HepG2 (cell line): Measurements from ENCODE around the gene ATOH7. TPM values are rescaled to one million over a fixed set of nuclear protein-coding genes. Genes with fewer than 3 reads are reported as not detected.

Experiments used
- CCAR2 ChIP-seq: fragments of 200-400 bp; formaldehyde crosslinking; optimal IDR thresholded peaks from 2 replicates; pipeline ENCODE3; 2018; ENCODE audit warnings: low read depth, mild to moderate bottlenecking, low read length, moderate library complexity
- ERF ChIP-seq: IDR thresholded peaks from 2 replicates; pipeline ENCODE4 v1.6.1; 2018; ENCODE audit warnings: missing biosample characterization, missing genetic modification reagents
- ZNF326 ChIP-seq: sonication (generic); formaldehyde crosslinking; IDR thresholded peaks from 2 replicates; pipeline ENCODE4 v1.4.0; 2020; ENCODE audit warnings: missing genetic modification reagents, borderline replicate concordance
- ZNF407 ChIP-seq: sonication (generic); formaldehyde crosslinking; IDR thresholded peaks from one replicate; pipeline ENCODE4 v1.5.1; 2020; ENCODE audit warnings: mild to moderate bottlenecking, missing genetic modification reagents; ENCODE audit errors: not compliant biosample characterization
- polyA plus RNA-seq, 8 experiments: library from polyadenylated mRNA; depleted of rRNA in 3 of 8; stranded (reverse) in 7 of 8; unstranded in 1 of 8; fragments of >200 nt; fragmentation: Illumina TruSeq in 4 of 8; extraction: Trizol in 4 of 8; gene quantifications; 2 replicates each; pipeline versions ENCODE4 v1.2.1 to v1.2.3, GENCODE V29; 2011 to 2016; ENCODE audit warnings: low read depth in 4 of 8, missing spikeins in 1 of 8, mixed read lengths in 1 of 8; ENCODE audit not compliant: insufficient read depth in 1 of 8
- total RNA-seq, 5 experiments: library from RNA; depleted of rRNA; stranded (reverse); fragments of >200 nt; fragmentation: Illumina TruSeq; extraction: Trizol; gene quantifications; 2 replicates each; pipeline ENCODE4 v1.2.3, GENCODE V29; 2016; ENCODE audit warnings: low read depth in 1 of 5

The ATOH7 gene
- total and polyA plus RNA-seq, 2 of the 13 experiments (the other 11 are each of a cell fraction or from before 2014, with no cell fraction given), result 0.07 to 0.11 TPM

DNA sequence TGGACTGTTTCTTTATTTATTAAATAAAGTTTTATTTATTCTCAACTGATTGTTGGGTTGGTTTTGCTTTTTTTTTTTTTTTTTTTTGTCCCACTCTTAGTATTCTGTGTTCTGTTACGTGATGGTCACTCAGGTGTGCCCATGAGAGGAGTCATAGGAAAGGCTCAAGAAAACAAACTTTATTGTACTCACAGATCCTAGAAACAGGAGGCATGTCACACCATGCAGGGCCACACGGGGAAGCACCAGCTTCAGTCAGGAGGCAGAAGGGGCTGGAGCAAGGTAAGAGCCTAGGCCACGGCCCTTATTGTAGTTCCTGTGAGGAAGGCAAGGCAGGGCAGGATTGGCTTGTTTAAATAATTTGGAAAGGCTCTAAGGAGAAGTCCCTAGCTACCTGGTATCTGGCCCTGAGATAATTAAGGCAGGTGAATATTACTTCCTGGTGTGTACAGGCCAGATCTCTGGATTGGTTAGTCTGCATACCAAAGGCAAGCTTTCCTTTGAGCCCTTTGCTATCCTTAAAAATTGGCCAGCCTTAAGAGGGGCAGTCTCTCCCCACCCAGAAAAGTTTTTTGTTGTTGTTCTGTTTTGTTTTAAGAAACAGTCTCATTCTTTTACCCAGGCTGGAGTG, 8.3 kb downstream of the ATOH7 start (continued):
- no peak for TF ChIP-seq ZNF407 (CRISPR knock-in tag)
- TF ChIP-seq ZNF326 (CRISPR knock-in tag), result no peak
- no peak for TF ChIP-seq ERF
- no peak for TF ChIP-seq CCAR2
- TF ChIP-seq, all 625 proteins: peak for 5
